ENCODE results near the gene PHKB. TPM values are rescaled to one million over a fixed set of nuclear protein-coding genes. Genes with fewer than 3 reads are reported as not detected.

The PHKB gene
- polyA plus RNA-seq, 1 donor from 2014 or later = 99.5 TPM

GRCh38 chr16:47612711-47613110 is 151.6 kb downstream of the PHKB start:
- Histone ChIP-seq H3K4me3 (ENCODE audit: low read length) (no peak overlapping the region), H3K4me2 (ENCODE audit: low read length) (no peak overlapping the region), H3K27me3 (ENCODE audit: insufficient read depth, low read depth, low read length) (no peaks in the 10 kb centered on the region), H3K9ac (ENCODE audit: low read length) (no peak overlapping the region), H3K9me3 (ENCODE audit: low read length) (no peaks in the 10 kb centered on the region), H3K36me3 (ENCODE audit: insufficient read depth, low read length) (no peaks in the 10 kb centered on the region), H3K9me2 (ENCODE audit: insufficient read depth, low read length) (no peaks in the 10 kb centered on the region), H2AFZ (ENCODE audit: low read depth, low read length) (no peak overlapping the region), H3K27ac (ENCODE audit: low read length) (no peak overlapping the region), H3F3A (ENCODE audit: insufficient read depth, low read length, poor library complexity, severe bottlenecking) (no peaks in the 10 kb centered on the region), H3K79me2 (replicated peaks; ENCODE audit: insufficient read depth, low read length) (no peaks in the 10 kb centered on the region), H4K20me1 (ENCODE audit: insufficient read depth) (no peaks in the 10 kb centered on the region)
- no peak for TF ChIP-seq EZH2 (IDR thresholded peaks at IDR 0.05; ENCODE audit: borderline replicate concordance, insufficient read depth, low read length, poor library complexity, severe bottlenecking)
- no peak for TF ChIP-seq EP300 (conservative IDR thresholded peaks at IDR 0.05; ENCODE audit: poor library complexity, severe bottlenecking)
- TF ChIP-seq, protein P1, sequence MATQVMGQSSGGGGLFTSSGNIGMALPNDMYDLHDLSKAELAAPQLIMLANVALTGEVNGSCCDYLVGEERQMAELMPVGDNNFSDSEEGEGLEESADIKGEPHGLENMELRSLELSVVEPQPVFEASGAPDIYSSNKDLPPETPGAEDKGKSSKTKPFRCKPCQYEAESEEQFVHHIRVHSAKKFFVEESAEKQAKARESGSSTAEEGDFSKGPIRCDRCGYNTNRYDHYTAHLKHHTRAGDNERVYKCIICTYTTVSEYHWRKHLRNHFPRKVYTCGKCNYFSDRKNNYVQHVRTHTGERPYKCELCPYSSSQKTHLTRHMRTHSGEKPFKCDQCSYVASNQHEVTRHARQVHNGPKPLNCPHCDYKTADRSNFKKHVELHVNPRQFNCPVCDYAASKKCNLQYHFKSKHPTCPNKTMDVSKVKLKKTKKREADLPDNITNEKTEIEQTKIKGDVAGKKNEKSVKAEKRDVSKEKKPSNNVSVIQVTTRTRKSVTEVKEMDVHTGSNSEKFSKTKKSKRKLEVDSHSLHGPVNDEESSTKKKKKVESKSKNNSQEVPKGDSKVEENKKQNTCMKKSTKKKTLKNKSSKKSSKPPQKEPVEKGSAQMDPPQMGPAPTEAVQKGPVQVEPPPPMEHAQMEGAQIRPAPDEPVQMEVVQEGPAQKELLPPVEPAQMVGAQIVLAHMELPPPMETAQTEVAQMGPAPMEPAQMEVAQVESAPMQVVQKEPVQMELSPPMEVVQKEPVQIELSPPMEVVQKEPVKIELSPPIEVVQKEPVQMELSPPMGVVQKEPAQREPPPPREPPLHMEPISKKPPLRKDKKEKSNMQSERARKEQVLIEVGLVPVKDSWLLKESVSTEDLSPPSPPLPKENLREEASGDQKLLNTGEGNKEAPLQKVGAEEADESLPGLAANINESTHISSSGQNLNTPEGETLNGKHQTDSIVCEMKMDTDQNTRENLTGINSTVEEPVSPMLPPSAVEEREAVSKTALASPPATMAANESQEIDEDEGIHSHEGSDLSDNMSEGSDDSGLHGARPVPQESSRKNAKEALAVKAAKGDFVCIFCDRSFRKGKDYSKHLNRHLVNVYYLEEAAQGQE (IDR thresholded peaks at IDR 0.05; ENCODE audit: borderline replicate concordance) = no peak
- TF ChIP-seq CTCF (IDR thresholded peaks at IDR 0.05; ENCODE audit: poor library complexity, severe bottlenecking) = no peak
- TF ChIP-seq POLR2AphosphoS5 (IDR thresholded peaks at IDR 0.05) = no peak

- TF ChIP-seq, protein P1 (IDR thresholded peaks at IDR 0.05; ENCODE audit: borderline replicate concordance) = no peak
- TF ChIP-seq CTCF (IDR thresholded peaks at IDR 0.05; ENCODE audit: poor library complexity, severe bottlenecking) (no peak), TAF1 (IDR thresholded peaks at IDR 0.05; ENCODE audit: low read depth) (no peak), RAD21 (conservative IDR thresholded peaks at IDR 0.05) (no peak), EZH2 (IDR thresholded peaks at IDR 0.05; ENCODE audit: borderline replicate concordance, insufficient read depth, low read length, poor library complexity, severe bottlenecking) (no peak), POLR2AphosphoS5 (IDR thresholded peaks at IDR 0.05) (no peak), EP300 (conservative IDR thresholded peaks at IDR 0.05; ENCODE audit: poor library complexity, severe bottlenecking) (no peak), SMC3 (conservative IDR thresholded peaks at IDR 0.05; ENCODE audit: poor library complexity) (no peak), MXI1 (conservative IDR thresholded peaks at IDR 0.05; ENCODE audit: poor library complexity, severe bottlenecking) (no peak)
- Histone ChIP-seq H2AFZ (ENCODE audit: low read depth, low read length) (no peak overlapping the region), H3K9me3 (ENCODE audit: low read length) (no peaks in the 10 kb centered on the region)
Observed at GRCh38 chr16:47613251-47613650, 152.1 kb downstream of the PHKB start.

More at GRCh38 chr16:47613251-47613650, 152.1 kb downstream of the PHKB start:
- Histone ChIP-seq H3K27ac (ENCODE audit: low read length) (no peak overlapping the region), H3F3A (ENCODE audit: insufficient read depth, low read length, poor library complexity, severe bottlenecking) (no peaks in the 10 kb centered on the region), H3K9ac (ENCODE audit: low read length) (no peak overlapping the region), H4K20me1 (ENCODE audit: insufficient read depth) (no peaks in the 10 kb centered on the region), H3K9me2 (ENCODE audit: insufficient read depth, low read length) (no peaks in the 10 kb centered on the region), H3K4me2 (ENCODE audit: low read length) (no peak overlapping the region), H3K27me3 (ENCODE audit: insufficient read depth, low read depth, low read length) (no peaks in the 10 kb centered on the region), H3K79me2 (replicated peaks; ENCODE audit: insufficient read depth, low read length) (no peaks in the 10 kb centered on the region), H3K4me3 (ENCODE audit: low read length) (no peak overlapping the region), H3K36me3 (ENCODE audit: insufficient read depth, low read length) (no peaks in the 10 kb centered on the region)
